HCT116 (cell line): Measurements from ENCODE around the gene MLANA. TPM values are rescaled to one million over a fixed set of nuclear protein-coding genes. Genes with fewer than 3 reads are reported as not detected.

Experiments used
- ATAC-seq: fragments of 200-7000 bp; cut with Tn5 transposase; 2 replicates; pipeline ENCODE4 v1.9.1; 2020; ENCODE audit warnings: mild to moderate bottlenecking, moderate library complexity
- BruUV-seq: library from RNA; stranded (reverse); fragments of 400-500 nt; replicated peaks from 2 replicates; lab custom pipeline; 2021; lab: Mats Ljungman, UMichigan
- CTCF ChIA-PET: fragments of 300-600 bp; sonication (Branson Sonifier 250); formaldehyde crosslinking; loops from one replicate; lab custom pipeline; 2021; ENCODE audit warnings: antibody characterized with exemption; lab: Charles Lee
- POLR2A ChIA-PET: fragments of 300-600, 350-600 bp; sonication (Branson Sonifier 250); formaldehyde crosslinking; loops from one replicate; lab custom pipeline; 2021; ENCODE audit warnings: antibody characterized with exemption; lab: Charles Lee
- RAD21 ChIA-PET, 2 experiments: fragments of 300-600 bp; sonication (Branson Sonifier 250); formaldehyde crosslinking; loops; one replicate each; lab custom pipeline; 2023; ENCODE audit warnings: low total read pairs in 2 of 2; ENCODE audit not compliant: uncharacterized antibody in 2 of 2, unreplicated experiment in 2 of 2, low non-redundant PET in 1 of 2; lab: Charles Lee
- DNase-seq: peaks from one replicate; pipeline ENCODE4 v3.0.0-alpha.2; 2010; ENCODE audit warnings: low read depth, low spot score
- H2AFZ ChIP-seq: fragments of 200-600 bp; shearing (Covaris generic), sonication (generic); 2 replicates; pipeline ENCODE4 v1.6.1; 2017; ENCODE audit warnings: low read depth, mixed run types, mixed read lengths, antibody characterized with exemption, low read length; ENCODE audit not compliant: poor library complexity, severe bottlenecking
- H3K27ac ChIP-seq: 2 replicates; pipeline ENCODE4 v1.5.1; 2012; ENCODE audit warnings: low read depth, low read length
- H3K27me3 ChIP-seq: fragments of 200-600 bp; sonication (generic); 2 replicates; pipeline ENCODE4 v1.6.1; 2016; ENCODE audit warnings: mixed run types, low read length, mixed read lengths; ENCODE audit not compliant: insufficient read depth
- H3K36me3 ChIP-seq, 2 experiments: fragments of 200-500 bp in 1 of 2; fragments of 200-600 bp in 1 of 2; sonication (Bioruptor generic) in 1 of 2; sonication (generic) in 1 of 2; 2 replicates each; pipeline versions ENCODE4 v1.5.1 to v1.6.1; 2014 to 2016; ENCODE audit warnings: low read length in 2 of 2, inconsistent platforms in 1 of 2, mixed read lengths in 1 of 2, mixed run types in 1 of 2; ENCODE audit not compliant: insufficient read depth in 2 of 2, control insufficient read depth in 1 of 2
- H3K4me1 ChIP-seq, 2 experiments: fragments of 200-600 bp in 1 of 2; sonication (generic) in 1 of 2; 2 replicates each; pipeline versions ENCODE4 v1.5.1 to v1.6.1; 2012 to 2017; ENCODE audit warnings: low read length in 2 of 2, inconsistent platforms in 1 of 2, mild to moderate bottlenecking in 1 of 2, mixed read lengths in 1 of 2, mixed run types in 1 of 2, moderate library complexity in 1 of 2; ENCODE audit not compliant: insufficient read depth in 2 of 2, control insufficient read depth in 1 of 2
- H3K4me2 ChIP-seq: fragments of 200-600 bp; sonication (generic); 2 replicates; pipeline ENCODE4 v1.6.1; 2017; ENCODE audit warnings: mixed run types, low read length, mixed read lengths
- H3K4me3 ChIP-seq, 2 experiments: fragments of 200-600 bp in 1 of 2; sonication (generic) in 1 of 2; replicated peaks in 1 of 2; 2 replicates each; pipeline ENCODE4 v1.5.1; 2011 to 2016; ENCODE audit warnings: low read length in 2 of 2, control low read depth in 1 of 2, low read depth in 1 of 2, mild to moderate bottlenecking in 1 of 2, mixed read lengths in 1 of 2, mixed run types in 1 of 2
- H3K79me2 ChIP-seq: fragments of 200-600 bp; sonication (generic); 2 replicates; pipeline ENCODE4 v1.6.1; 2017; ENCODE audit warnings: mild to moderate bottlenecking, mixed run types, low read length, moderate library complexity, mixed read lengths; ENCODE audit not compliant: insufficient read depth
- H3K9ac ChIP-seq: fragments of 200-600 bp; sonication (generic); 2 replicates; pipeline ENCODE4 v1.6.1; 2016; ENCODE audit warnings: low read length, mixed read lengths
- H3K9me2 ChIP-seq: fragments of 200-600 bp; sonication (generic), shearing (Covaris generic); 2 replicates; pipeline ENCODE4 v1.6.1; 2017; ENCODE audit warnings: mixed run types, mild to moderate bottlenecking, moderate library complexity; ENCODE audit not compliant: insufficient read depth
- H3K9me3 ChIP-seq, 2 experiments: fragments of 200-500 bp in 1 of 2; fragments of 200-600 bp in 1 of 2; sonication (Bioruptor generic) in 1 of 2; sonication (generic) in 1 of 2; 2 replicates each; pipeline ENCODE4 v1.6.1; 2014 to 2017; ENCODE audit warnings: low read length in 2 of 2, mixed read lengths in 2 of 2, inconsistent platforms in 1 of 2, low read depth in 1 of 2, mild to moderate bottlenecking in 1 of 2, mixed run types in 1 of 2, moderate library complexity in 1 of 2; ENCODE audit not compliant: control insufficient read depth in 1 of 2, insufficient read depth in 1 of 2
- H4K20me1 ChIP-seq: fragments of 200-600 bp; sonication (generic), shearing (Covaris generic); 2 replicates; pipeline ENCODE4 v1.6.1; 2017; ENCODE audit warnings: mixed run types, mild to moderate bottlenecking, moderate library complexity; ENCODE audit not compliant: insufficient read depth
- ELF1 ChIP-seq: IDR thresholded peaks from 2 replicates; pipeline ENCODE4 v1.6.1; 2012; ENCODE audit warnings: low read depth, borderline replicate concordance
- FOSL1 ChIP-seq: IDR thresholded peaks from 2 replicates; pipeline ENCODE4 v1.6.1; 2012; ENCODE audit warnings: low read depth
- JUND ChIP-seq: IDR thresholded peaks from 2 replicates; pipeline ENCODE4 v1.6.1; 2012
- SIN3A ChIP-seq: IDR thresholded peaks from 2 replicates; pipeline ENCODE4 v1.6.1; 2012; ENCODE audit warnings: low read depth
- SP1 ChIP-seq: IDR thresholded peaks from 2 replicates; pipeline ENCODE4 v1.6.1; 2012; ENCODE audit warnings: low read depth
- SRF ChIP-seq: IDR thresholded peaks from 2 replicates; pipeline ENCODE4 v1.6.1; 2012; ENCODE audit warnings: low read depth
- TCF7L2 ChIP-seq: IDR thresholded peaks from 2 replicates; pipeline ENCODE4 v1.7.0; 2011; ENCODE audit warnings: borderline replicate concordance, inconsistent platforms; ENCODE audit not compliant: insufficient read depth, insufficient read length; ENCODE audit errors: extremely low read depth
- YY1 ChIP-seq: IDR thresholded peaks from 2 replicates; pipeline ENCODE4 v1.6.1; 2011; ENCODE audit warnings: low read length, low read depth, moderate library complexity, mild to moderate bottlenecking; ENCODE audit not compliant: insufficient replicate concordance; ENCODE audit errors: extremely low read depth
- ZFX ChIP-seq: fragments of 450-650 bp; IDR thresholded peaks from 2 replicates; pipeline ENCODE4 v1.6.1; 2017
- intact Hi-C: fragments of 100-400 bp; cut with micrococcal nuclease; formaldehyde crosslinking; loops from 2 replicates; pipeline ENCODE4 v1.10.0; 2022
- total RNA-seq: library from RNA; stranded (reverse); gene quantifications from one replicate; pipeline ENCODE4 v1.2.1, GENCODE V29; 2021; ENCODE audit not compliant: unreplicated experiment
- TF ChIP-seq, protein P1 (sequence below): IDR thresholded peaks from 2 replicates; pipeline ENCODE4 v1.6.1; 2012
- TF ChIP-seq, protein P2 (sequence below), 3 experiments: fragments of 200-600 bp in 1 of 3; sonication (generic) in 1 of 3; IDR thresholded peaks in 2 of 3; conservative IDR thresholded peaks in 1 of 3; 2 replicates each; pipeline ENCODE4 v1.5.1; 2012 to 2017; ENCODE audit warnings: low read depth in 2 of 3, low read length in 2 of 3, antibody characterized with exemption in 1 of 3, borderline replicate concordance in 1 of 3, control low read depth in 1 of 3, mild to moderate bottlenecking in 1 of 3, mixed read lengths in 1 of 3, mixed run types in 1 of 3, moderate library complexity in 1 of 3; ENCODE audit not compliant: insufficient read depth in 1 of 3
- TF ChIP-seq, protein P3 (sequence below): IDR thresholded peaks from 2 replicates; pipeline ENCODE4 v1.6.1; 2012
- TF ChIP-seq, protein P4 (sequence below): IDR thresholded peaks from 2 replicates; pipeline ENCODE4 v1.6.1; 2011; ENCODE audit warnings: mild to moderate bottlenecking, low read length, moderate library complexity; ENCODE audit not compliant: insufficient replicate concordance; ENCODE audit errors: extremely low read depth

MLANA gene
- total RNA-seq, 1 experiment from 2014 or later: not detected

DNA sequence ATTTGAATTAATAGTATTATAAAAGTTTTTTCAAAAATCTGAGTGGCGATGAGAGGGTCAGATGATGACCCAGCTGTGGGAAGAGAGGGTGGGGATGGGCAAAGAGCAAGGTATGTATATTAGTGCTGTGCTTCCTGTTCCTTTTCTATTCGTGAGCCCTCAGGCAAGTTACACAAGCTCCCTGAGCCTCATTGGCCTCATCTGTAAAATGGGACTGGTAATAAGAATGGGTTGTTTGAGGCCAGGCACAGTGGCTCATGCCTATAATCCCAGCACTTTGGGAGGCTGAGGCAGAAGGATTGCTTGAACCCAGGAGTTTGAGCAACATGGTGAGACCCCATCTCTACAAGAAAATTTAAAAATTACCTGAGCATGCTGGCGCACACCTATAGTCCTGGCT is 24.0 kb upstream of the MLANA start:
- Histone ChIP-seq H3K9me3 (no peaks in the 10 kb centered on the region), H2AFZ (no peak overlapping the region), H4K20me1 (no peaks in the 10 kb centered on the region), H3K27ac (no peak overlapping the region), H3K4me3 (no peak overlapping the region), H3K4me1 (peaks cover 6 to 11% of the 10 kb centered on the region in 2 experiments; a peak in 2 of 4 replicates), H3K27me3 (no peaks in the 10 kb centered on the region), H3K79me2 (no peaks in the 10 kb centered on the region), H3K36me3 (no peaks in the 10 kb centered on the region), H3K4me2 (no peak overlapping the region), H3K9ac (no peak overlapping the region), H3K9me2 (no peaks in the 10 kb centered on the region)
- ATAC-seq (no peak), DNase-seq (no peak)
- ChIA-PET RAD21 (no interaction called here), POLR2A (no interaction called here), CTCF (no interaction called here)
- TF ChIP-seq FOSL1 (no peak), SRF (no peak), JUND (no peak), TCF7L2 (no peak), YY1 (no peak), ZFX (no peak), ELF1 (no peak), SIN3A (no peak), SP1 (no peak)
- TF ChIP-seq, protein P1, sequence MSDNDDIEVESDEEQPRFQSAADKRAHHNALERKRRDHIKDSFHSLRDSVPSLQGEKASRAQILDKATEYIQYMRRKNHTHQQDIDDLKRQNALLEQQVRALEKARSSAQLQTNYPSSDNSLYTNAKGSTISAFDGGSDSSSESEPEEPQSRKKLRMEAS: no peak
- TF ChIP-seq, protein P2, sequence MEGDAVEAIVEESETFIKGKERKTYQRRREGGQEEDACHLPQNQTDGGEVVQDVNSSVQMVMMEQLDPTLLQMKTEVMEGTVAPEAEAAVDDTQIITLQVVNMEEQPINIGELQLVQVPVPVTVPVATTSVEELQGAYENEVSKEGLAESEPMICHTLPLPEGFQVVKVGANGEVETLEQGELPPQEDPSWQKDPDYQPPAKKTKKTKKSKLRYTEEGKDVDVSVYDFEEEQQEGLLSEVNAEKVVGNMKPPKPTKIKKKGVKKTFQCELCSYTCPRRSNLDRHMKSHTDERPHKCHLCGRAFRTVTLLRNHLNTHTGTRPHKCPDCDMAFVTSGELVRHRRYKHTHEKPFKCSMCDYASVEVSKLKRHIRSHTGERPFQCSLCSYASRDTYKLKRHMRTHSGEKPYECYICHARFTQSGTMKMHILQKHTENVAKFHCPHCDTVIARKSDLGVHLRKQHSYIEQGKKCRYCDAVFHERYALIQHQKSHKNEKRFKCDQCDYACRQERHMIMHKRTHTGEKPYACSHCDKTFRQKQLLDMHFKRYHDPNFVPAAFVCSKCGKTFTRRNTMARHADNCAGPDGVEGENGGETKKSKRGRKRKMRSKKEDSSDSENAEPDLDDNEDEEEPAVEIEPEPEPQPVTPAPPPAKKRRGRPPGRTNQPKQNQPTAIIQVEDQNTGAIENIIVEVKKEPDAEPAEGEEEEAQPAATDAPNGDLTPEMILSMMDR (IDR thresholded peaks at IDR 0.05 in 2 of 3, conservative IDR thresholded peaks at IDR 0.05 in 1 of 3; ENCODE audit: borderline replicate concordance in 1 of 3, insufficient read depth in 1 of 3, low read depth in 2 of 3, low read length in 2 of 3): no peak
- TF ChIP-seq, protein P3, sequence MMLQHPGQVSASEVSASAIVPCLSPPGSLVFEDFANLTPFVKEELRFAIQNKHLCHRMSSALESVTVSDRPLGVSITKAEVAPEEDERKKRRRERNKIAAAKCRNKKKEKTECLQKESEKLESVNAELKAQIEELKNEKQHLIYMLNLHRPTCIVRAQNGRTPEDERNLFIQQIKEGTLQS: no peak
- TF ChIP-seq, protein P4, sequence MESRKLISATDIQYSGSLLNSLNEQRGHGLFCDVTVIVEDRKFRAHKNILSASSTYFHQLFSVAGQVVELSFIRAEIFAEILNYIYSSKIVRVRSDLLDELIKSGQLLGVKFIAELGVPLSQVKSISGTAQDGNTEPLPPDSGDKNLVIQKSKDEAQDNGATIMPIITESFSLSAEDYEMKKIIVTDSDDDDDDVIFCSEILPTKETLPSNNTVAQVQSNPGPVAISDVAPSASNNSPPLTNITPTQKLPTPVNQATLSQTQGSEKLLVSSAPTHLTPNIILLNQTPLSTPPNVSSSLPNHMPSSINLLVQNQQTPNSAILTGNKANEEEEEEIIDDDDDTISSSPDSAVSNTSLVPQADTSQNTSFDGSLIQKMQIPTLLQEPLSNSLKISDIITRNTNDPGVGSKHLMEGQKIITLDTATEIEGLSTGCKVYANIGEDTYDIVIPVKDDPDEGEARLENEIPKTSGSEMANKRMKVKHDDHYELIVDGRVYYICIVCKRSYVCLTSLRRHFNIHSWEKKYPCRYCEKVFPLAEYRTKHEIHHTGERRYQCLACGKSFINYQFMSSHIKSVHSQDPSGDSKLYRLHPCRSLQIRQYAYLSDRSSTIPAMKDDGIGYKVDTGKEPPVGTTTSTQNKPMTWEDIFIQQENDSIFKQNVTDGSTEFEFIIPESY: no peak
- intact Hi-C loops: no loop called here
- no TSS peak for BruUV-seq
